Neural progenitor cell (in vitro differentiated cells): ENCODE measurements around the gene DDN. TPM values are rescaled to one million over a fixed set of nuclear protein-coding genes. Genes with fewer than 3 reads are reported as not detected.

Experiments used
- DNase-seq: peaks from one replicate; pipeline ENCODE4 v3.0.0-alpha.2; 2016; ENCODE audit warnings: low spot score
- H2AFZ ChIP-seq: fragments of 200-600 bp; sonication (generic); replicated peaks from 2 replicates; pipeline ENCODE4 v1.6.1; 2016; ENCODE audit warnings: antibody characterized with exemption
- H3F3A ChIP-seq: fragments of 200-600 bp; sonication (generic); 2 replicates; pipeline ENCODE4 v1.6.1; 2016; ENCODE audit warnings: antibody characterized with exemption, low read depth
- H3K27ac ChIP-seq: fragments of 200-600 bp; sonication (generic); 2 replicates; pipeline ENCODE4 v1.5.1; 2016; ENCODE audit warnings: mild to moderate bottlenecking
- H3K27me3 ChIP-seq: fragments of 200-600 bp; sonication (generic); 2 replicates; pipeline ENCODE4 v1.6.1; 2016; ENCODE audit warnings: mild to moderate bottlenecking, moderate library complexity
- H3K36me3 ChIP-seq: fragments of 200-600 bp; sonication (generic); 2 replicates; pipeline ENCODE4 v1.5.1; 2016
- H3K4me1 ChIP-seq: fragments of 200-600 bp; sonication (generic); 2 replicates; pipeline ENCODE4 v1.6.1; 2016; ENCODE audit warnings: mixed run types
- H3K4me2 ChIP-seq: fragments of 200-600 bp; sonication (generic); 2 replicates; pipeline ENCODE4 v1.6.1; 2016
- H3K4me3 ChIP-seq: fragments of 200-600 bp; sonication (generic); 2 replicates; pipeline ENCODE4 v1.5.1; 2016
- H3K79me2 ChIP-seq: fragments of 200-600 bp; sonication (generic); 2 replicates; pipeline ENCODE4 v1.6.1; 2016; ENCODE audit warnings: low read depth
- H3K9ac ChIP-seq: fragments of 200-600 bp; sonication (generic); 2 replicates; pipeline ENCODE4 v1.6.1; 2016
- H3K9me3 ChIP-seq: fragments of 200-600 bp; sonication (generic); 2 replicates; pipeline ENCODE4 v1.5.1; 2016; ENCODE audit warnings: low read depth
- H4K20me1 ChIP-seq: fragments of 200-600 bp; sonication (generic); 2 replicates; pipeline ENCODE4 v1.6.1; 2016; ENCODE audit warnings: low read depth
- H3K27ac Mint-ChIP-seq: 3 replicates; pipeline ENCODE4 v1.8.0; 2021; ENCODE audit warnings: mixed read lengths
- H3K27me3 Mint-ChIP-seq: 2 replicates; pipeline ENCODE4 v1.8.0; 2022; ENCODE audit warnings: low read depth, mild to moderate bottlenecking, inconsistent platforms, moderate library complexity, mixed read lengths; ENCODE audit not compliant: insufficient read depth
- H3K36me3 Mint-ChIP-seq: 3 replicates; pipeline ENCODE4 v1.8.0; 2021; ENCODE audit warnings: mixed read lengths
- H3K4me1 Mint-ChIP-seq: 3 replicates; pipeline ENCODE4 v1.8.0; 2021; ENCODE audit warnings: mixed read lengths
- H3K4me3 Mint-ChIP-seq: 3 replicates; pipeline ENCODE4 v1.8.0; 2021; ENCODE audit warnings: mild to moderate bottlenecking, moderate library complexity, mixed read lengths
- H3K9me3 Mint-ChIP-seq: 3 replicates; pipeline ENCODE4 v1.8.0; 2020; ENCODE audit warnings: mixed read lengths
- CTCF ChIP-seq: fragments of 200-600 bp; sonication (generic); IDR thresholded peaks from 2 replicates; pipeline ENCODE4 v1.5.1; 2017; ENCODE audit warnings: antibody characterized with exemption, mild to moderate bottlenecking
- EZH2 ChIP-seq: fragments of 200-600 bp; sonication (generic); IDR thresholded peaks from 2 replicates; pipeline ENCODE4 v1.6.1; 2017; ENCODE audit warnings: antibody characterized with exemption, mild to moderate bottlenecking, moderate library complexity
- EZH2phosphoT487 ChIP-seq: fragments of 200-600 bp; sonication (generic); IDR thresholded peaks from 2 replicates; pipeline ENCODE4 v1.6.1; 2017; ENCODE audit warnings: antibody characterized with exemption
- total RNA-seq: library from RNA; depleted of rRNA; stranded (reverse); fragments of >200 nt; gene quantifications from 2 replicates; pipeline ENCODE4 v1.2.3, GENCODE V29; 2015; ENCODE audit warnings: low replicate concordance

The DDN gene
- total RNA-seq, 1 donor from 2014 or later, result not detected

DNA sequence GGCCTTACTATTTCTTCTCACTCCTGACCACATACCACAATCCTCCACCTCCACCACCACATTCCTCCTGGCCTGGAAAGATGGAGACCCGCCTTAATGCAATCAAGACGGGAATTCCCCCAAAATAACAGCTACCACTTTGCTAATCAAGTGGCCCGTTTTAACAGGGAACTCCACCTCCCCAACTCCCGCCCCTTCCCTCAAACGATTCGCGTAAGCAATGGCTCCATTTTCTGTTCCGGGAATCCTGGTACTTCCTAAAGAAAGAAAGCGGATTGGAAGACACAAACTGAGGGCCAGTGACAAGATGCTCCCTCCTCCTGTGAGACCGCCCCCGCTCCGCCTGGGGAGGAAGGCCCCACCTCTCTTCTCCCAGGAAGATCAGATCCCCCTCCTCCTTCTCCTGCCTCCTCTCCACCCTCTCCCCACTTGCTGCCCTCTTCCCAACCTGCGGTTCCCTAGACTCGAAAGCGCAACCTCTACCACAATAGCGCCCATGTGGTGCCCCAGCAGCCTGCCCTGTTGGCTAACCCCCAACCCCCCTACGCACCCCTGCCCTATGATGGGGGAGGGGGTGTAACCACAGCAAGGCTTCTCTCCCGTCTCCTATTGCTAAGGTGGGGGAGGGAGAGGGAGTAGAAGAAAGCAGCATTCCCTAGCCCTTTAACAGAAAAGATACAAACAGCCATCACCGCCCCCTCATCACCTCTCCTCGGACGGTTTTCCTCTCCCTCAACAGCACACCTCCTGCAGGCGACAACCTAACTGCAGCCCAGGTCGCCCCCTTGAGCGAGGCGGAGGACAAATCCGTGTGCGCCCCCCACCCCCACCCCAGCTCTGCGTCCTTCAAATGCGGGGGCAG, 42.7 kb downstream of the DDN start:
- H3K27ac Mint-ChIP-seq, result peak overlapping the region; percentile 72
- no peaks in the 10 kb centered on the region for H3K9me3 Mint-ChIP-seq
- peak overlapping the region; percentile 99 for H3K4me3 Mint-ChIP-seq
- TF ChIP-seq EZH2, result no peak
- no peak for TF ChIP-seq EZH2phosphoT487
- TF ChIP-seq CTCF, result peak; percentile 41
- Histone ChIP-seq H3K79me2 (peaks cover 54% of the 10 kb centered on the region), H2AFZ (no peak overlapping the region), H3K4me2 (peak overlapping the region; percentile 84), H3K27ac (peak overlapping the region; percentile 68), H3F3A (peaks cover 30% of the 10 kb centered on the region), H3K4me1 (peaks cover 16% of the 10 kb centered on the region), H3K27me3 (no peaks in the 10 kb centered on the region), H3K4me3 (peak overlapping the region; percentile 85), H3K9ac (peak overlapping the region; percentile 51), H4K20me1 (peaks cover 47% of the 10 kb centered on the region), H3K36me3 (no peaks in the 10 kb centered on the region), H3K9me3 (no peaks in the 10 kb centered on the region)
- peaks cover 22% of the 10 kb centered on the region for H3K4me1 Mint-ChIP-seq
- peaks cover 4% of the 10 kb centered on the region for H3K27me3 Mint-ChIP-seq
- peaks cover 12% of the 10 kb centered on the region for H3K36me3 Mint-ChIP-seq
- peak; percentile 95 for DNase-seq

DNA sequence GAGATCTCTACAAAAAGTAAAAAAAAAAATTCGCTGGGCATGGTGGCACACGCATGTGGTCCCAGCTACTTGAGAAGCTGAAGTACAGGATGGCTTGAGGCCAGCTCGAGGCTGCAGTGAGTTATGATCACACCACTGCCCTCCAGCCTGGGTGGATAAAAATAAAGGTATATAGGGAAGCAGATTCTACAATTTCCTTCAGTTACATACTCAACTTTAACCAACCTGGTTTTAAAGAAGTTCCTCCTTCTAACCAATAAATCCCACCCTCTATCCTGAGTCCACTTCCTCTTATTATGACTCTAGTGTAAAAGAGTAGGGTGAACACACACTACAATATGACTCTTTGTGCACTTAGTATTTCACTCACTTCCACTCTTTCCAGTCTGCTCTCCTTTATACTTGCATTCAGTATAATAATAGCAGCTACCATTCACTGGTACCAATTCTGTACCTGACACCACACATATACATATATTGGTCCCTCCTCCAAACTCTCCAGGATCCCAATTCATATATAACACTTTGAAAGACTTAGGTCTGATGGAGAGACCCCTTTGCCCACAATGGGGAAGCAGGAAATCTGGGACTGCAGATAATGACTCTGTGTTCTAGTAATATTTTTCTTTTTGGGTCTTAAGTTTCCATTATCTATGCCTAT, 44.2 kb downstream of the DDN start:
- H3K27me3 ChIP-seq, result no peaks in the 10 kb centered on the region
- peaks cover 16% of the 10 kb centered on the region for H3K4me1 ChIP-seq
- H3K27ac ChIP-seq, result no peak overlapping the region
- Mint-ChIP-seq H3K27ac (no peak overlapping the region), H3K9me3 (no peaks in the 10 kb centered on the region), H3K4me3 (peak overlapping the region; percentile 99), H3K27me3 (no peaks in the 10 kb centered on the region), H3K36me3 (peaks cover 15% of the 10 kb centered on the region), H3K4me1 (peaks cover 22% of the 10 kb centered on the region)
- peak overlapping the region; percentile 85 for H3K4me3 ChIP-seq
- H4K20me1 ChIP-seq, result peaks cover 62% of the 10 kb centered on the region
- no peak for TF ChIP-seq EZH2
- H3K79me2 ChIP-seq, result peaks cover 69% of the 10 kb centered on the region
- H2AFZ ChIP-seq, result no peak overlapping the region
- H3F3A ChIP-seq, result peaks cover 30% of the 10 kb centered on the region
- H3K4me2 ChIP-seq, result peak overlapping the region; percentile 84
- H3K9me3 ChIP-seq, result no peaks in the 10 kb centered on the region
- no peaks in the 10 kb centered on the region for H3K36me3 ChIP-seq
- no peak for DNase-seq
- peak overlapping the region; percentile 46 for H3K9ac ChIP-seq

DNA sequence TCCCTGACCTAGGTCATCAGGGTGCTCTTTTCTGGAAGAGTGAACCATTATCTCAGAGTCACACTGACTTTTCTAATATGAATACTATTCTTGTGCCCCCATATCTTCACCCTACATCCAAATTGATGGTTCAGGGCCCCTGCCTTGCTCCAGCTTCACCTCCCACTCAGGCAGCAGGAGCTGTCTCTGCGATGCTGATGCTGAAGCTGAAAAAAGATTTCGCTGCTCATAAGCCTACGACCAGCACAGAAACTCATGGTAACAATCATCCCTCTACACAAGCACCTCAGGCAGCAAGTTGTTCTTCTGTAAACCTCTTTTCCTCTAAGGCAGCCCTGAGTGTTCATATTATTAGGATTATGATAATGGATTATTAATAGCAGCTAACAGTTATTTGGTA, 45.1 kb downstream of the DDN start:
- Mint-ChIP-seq H3K27me3 (no peaks in the 10 kb centered on the region), H3K4me1 (peaks cover 22% of the 10 kb centered on the region), H3K9me3 (no peaks in the 10 kb centered on the region), H3K27ac (no peak overlapping the region), H3K36me3 (peaks cover 15% of the 10 kb centered on the region), H3K4me3 (no peak overlapping the region)
- no peak overlapping the region for H3K9ac ChIP-seq
- peaks cover 78% of the 10 kb centered on the region for H3K79me2 ChIP-seq
- no peaks in the 10 kb centered on the region for H3K9me3 ChIP-seq
- H3K4me3 ChIP-seq, result no peak overlapping the region
- TF ChIP-seq EZH2, result no peak
- no peak for TF ChIP-seq EZH2phosphoT487
- TF ChIP-seq CTCF, result no peak
- no peak overlapping the region for H2AFZ ChIP-seq
- no peaks in the 10 kb centered on the region for H3K27me3 ChIP-seq
- H3K4me2 ChIP-seq, result no peak overlapping the region
- peaks cover 30% of the 10 kb centered on the region for H3F3A ChIP-seq
- DNase-seq, result no peak
- H3K36me3 ChIP-seq, result no peaks in the 10 kb centered on the region
- H3K4me1 ChIP-seq, result peaks cover 16% of the 10 kb centered on the region
- no peak overlapping the region for H3K27ac ChIP-seq
- peaks cover 70% of the 10 kb centered on the region for H4K20me1 ChIP-seq
